ENCODE data around the gene RPS6KA3.
"Not testable (repeated sequence)": the region's sequence is repeated elsewhere in the genome, so short reads cannot be mapped to it uniquely, and the experiment has no call there.

RPS6KA3 gene

DNA sequence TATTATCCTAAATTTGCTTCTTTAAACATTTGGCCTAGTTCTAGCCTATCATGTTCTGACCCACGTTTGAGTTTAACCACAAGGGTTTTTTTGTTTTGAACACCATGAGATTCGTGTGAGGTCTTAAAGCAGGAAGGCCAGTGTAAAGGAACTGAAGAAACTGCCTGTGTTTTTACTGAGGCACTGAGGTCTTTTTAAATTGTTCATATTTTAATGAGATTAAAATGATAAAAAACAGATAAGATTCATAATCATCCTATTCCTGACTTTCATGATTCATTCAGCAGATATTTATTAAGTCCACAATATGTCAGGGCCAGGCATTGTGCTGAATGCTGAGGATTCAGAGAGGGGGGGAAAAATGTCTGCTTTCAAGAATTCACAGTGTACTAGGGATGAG lies 3.2 kb downstream of the RPS6KA3 start:
- no peak for FAIRE-seq

DNA sequence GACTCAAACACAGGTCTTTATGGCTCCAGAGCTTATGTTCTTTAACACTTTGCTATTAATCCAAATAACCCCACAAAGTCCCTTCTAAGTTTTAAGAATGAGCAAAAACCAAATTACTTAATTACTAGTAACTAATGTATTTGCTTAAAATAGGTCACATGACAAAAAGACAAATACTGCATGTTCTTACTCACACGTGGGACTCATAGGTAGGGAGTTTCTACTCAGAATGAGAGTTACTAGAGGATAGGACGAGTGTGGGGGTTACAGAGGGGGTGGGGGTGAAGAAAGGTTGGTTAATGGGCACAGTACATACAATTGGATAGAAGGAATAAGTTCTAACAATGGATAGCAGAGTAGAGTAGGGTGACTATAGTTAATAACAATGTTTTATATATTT lies 5.8 kb downstream of the RPS6KA3 start:
- FAIRE-seq: no peak

DNA sequence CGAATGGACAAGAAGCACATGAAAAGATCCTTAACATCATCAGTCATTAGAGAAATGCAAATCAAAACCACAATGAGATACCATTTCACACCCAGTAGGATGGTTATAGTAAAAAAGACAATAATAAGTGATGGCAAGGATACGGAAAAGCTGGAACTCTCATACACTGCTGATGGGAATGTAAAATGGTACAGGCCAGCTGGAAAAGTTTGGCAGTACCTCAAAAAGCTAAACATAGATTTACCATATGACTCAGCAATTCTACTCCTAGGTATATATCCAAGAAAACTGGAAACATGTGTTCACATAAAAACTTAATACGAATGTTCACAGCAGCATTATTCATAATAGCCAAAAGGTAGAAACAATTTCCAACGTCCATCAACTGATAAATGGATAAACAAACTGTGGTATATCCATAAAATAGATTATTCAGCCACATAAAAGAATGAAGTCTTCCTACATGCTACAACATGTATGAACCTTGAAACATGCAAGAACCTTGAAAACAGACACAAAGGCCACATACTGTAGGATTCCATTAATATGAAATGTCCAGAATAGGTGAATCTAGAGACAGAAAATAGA lies 11.9 kb downstream of the RPS6KA3 start:
- no peak for FAIRE-seq

DNA sequence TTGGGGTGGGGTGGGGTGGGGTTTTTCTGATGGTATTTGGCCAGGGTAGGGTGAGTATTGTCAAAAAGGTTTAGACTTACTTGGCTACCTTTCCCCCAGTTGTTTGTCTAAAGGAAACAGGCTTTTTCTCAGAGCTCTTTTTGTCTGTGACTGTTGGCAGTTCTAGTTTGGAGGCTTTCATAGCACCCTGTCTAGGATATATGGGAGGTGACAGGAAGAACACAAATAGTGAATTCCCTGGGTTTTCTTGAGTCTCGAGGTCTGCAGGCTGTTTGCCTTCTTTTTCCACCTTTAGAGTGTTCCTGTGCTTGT lies 13.5 kb downstream of the RPS6KA3 start:
- no peak for FAIRE-seq

DNA sequence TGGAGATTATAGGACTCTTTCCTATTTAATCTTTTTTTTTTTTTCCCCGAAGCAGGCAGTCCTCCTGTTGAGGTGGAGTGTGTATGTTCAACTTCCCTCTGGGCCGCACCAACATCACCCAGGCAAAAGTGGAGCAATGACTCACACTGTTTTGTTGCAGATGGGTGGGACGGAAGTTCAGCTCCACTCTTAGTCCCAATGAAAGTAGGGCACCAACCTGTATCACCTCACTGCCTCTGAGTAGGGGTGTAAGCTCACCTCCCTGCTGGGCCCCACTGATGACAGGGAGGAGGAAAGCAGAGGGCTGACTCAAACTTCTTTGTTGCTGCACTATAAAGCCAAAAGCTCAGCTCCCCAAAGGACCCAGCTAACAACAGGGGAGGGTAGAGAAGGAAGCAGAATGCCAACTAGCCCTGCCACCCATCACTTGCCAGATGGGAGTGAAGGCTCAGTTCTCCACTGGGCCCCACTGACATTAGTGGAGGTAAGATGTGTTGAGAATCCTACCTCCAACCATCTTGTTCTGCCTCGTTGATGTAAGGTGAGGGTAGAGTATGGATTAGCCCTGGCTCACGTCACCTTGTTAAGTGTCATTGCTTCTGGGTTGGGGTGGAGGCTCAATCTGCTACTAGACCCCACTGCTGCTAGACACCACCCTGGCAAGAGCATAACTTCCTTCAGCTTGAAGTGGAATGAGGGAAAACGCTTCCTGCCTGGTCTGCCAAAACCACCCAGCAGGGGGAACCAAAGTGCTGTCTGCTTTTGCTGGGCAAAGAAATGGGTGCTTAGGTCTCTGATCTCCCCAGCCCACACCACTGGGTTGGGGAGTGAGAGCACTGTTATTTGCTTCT lies 14.1 kb downstream of the RPS6KA3 start:
- FAIRE-seq: no peak

DNA sequence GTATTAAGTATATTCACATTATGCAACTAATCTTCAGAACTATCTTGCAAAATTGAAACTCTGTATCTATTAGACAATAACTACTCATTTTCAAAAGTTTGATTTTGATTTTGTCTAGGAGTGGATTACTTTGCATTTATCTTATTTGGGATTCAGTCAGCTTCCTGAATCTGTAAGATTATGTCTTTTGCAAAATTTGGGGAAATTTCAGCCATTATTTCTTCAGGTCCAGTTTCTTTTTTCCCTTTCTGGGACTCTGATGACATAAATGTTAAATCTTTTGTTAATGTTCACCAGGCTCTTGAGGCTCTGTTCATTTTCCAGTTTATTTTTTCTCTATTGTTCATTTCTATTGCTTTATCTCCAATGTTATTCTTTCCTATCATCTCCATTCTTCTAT lies 15.0 kb downstream of the RPS6KA3 start:
- no peak for FAIRE-seq

DNA sequence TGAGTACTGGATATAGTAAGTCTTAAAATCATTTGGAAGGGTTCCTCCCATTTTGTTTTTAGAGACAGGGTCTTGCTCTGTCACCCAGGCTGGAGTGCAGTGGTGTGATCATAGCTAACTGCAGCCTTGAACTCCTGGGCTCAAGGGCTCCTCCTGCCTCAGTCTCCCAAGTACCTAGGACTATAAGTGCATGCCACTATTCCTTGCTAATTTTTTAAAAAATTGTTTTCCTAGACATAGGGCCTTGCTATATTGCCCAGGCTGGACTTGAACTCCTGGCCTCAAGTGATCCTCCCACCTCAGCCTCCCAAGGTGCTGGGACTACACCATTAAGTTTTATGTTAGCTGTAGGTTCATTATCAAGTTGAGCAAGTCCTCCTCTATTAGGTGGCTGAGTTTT lies 16.6 kb downstream of the RPS6KA3 start:
- FAIRE-seq: not testable (repeated sequence)

DNA sequence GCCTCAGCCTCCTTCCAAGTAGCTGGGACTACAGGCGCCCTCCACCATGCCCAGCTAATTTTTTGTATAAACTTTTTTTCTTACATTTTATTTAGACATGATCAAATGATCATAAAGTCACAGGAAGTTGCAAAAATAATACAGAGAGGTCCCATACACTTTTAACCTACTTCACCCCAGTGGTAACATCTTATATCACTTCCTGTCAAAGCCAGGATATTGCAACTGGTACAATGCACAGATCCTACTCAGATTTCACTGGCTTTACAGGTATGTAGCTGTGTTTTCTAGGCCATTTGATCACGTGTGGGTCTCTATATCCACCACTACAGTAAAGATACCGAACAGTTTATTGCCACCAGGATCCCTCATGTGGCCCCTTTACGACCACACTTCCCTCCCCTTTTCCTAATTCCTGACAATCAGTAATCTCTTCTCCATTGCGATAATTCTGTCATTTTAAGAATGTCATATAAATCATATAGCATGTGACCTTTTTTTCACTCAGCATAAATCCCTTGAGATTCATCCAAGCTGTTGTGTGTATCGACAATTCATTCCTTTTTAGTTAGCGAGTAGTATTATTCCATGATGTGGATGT lies 18.0 kb downstream of the RPS6KA3 start:
- no peak for FAIRE-seq

DNA sequence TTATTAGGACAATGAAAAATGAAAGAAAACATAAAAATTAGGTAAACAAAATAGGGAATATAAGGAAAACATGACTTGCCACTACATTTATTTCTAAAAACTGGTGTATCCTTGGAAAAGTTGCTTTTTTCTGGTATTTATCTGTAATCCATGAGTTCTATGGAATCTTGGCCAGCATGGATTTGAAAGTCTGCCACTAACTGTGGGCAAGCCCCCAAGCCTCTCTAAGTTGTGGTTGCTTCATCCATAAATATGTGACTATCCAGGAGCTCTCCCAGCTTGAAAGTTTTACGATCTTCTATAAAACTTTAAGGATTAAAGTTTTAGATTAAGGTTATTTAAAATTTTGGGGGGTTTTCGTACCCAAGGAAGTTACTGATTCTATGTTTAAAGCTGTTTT lies 21.8 kb downstream of the RPS6KA3 start:
- no peak for FAIRE-seq

DNA sequence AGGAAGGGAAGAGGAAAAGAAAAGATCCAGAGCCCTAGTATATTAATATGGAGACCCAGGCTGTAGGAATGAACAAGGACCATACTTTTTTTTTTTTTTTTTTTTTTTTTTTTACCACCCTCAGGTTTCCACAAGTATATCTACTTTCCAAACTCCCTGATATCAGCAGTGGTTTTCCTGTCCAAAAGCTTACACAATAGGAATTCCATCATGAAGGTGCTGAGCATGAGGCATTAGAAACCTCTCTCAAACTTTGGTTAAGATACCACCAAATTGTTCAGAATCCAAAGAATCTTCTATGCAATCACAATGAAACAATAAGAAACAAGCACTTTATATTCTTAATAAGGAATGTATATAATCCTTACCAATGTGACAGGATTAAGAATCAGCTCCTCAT lies 26.5 kb downstream of the RPS6KA3 start:
- no peak for FAIRE-seq

DNA sequence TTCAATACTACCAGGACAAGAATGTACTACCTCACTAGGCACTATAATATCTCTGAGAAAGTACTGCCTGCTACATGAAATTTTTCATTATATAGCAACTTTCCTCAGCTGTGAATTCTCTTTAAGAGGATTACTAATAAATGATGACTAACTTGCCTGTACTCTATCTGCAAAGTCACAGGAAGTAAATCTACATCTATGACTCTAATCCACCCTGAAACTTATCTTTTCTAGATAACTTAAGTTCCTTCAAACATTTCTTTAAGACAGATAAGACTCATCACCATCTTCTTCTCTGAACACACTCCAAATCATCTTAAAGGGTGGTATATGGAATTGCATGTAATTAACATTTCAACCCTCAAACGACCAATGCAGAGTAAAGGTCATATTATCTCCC lies 28.8 kb downstream of the RPS6KA3 start:
- FAIRE-seq: no peak

DNA sequence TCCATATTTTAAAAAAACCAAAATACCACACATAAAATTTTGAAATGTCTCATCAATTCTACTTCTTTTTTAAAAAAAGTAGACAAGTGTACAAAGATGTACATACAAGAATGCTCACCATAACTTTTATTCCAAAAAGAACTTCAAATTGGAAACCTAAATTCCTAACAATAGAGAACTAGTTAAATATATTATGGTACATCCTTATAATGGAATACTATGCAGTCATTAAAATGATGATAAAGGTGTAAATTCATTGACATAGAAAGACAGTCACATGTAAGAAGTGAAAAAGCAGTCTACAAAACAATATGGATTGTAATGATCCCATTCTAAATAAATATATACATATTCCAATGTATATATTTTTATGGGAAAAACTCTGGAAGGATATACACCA lies 31.0 kb downstream of the RPS6KA3 start:
- FAIRE-seq: no peak

DNA sequence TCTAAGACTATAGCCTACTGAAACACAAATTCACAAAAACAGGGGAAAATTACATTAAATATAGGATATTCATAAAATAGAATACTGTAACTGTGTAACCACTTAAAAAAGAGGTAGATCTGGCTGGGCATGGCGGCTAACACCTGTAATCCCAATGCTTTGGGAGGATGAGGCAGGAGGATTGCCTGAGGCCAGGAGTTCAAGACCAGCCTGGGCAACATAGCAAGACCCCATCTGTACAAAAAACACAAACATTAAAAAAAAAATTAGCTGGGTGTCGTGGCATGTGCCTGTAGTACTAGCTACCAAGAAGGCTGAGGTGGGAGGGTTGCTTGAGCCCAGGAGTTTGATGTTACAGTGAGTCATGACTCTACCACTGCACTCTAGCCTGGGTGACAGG lies 33.4 kb downstream of the RPS6KA3 start:
- FAIRE-seq: no peak

DNA sequence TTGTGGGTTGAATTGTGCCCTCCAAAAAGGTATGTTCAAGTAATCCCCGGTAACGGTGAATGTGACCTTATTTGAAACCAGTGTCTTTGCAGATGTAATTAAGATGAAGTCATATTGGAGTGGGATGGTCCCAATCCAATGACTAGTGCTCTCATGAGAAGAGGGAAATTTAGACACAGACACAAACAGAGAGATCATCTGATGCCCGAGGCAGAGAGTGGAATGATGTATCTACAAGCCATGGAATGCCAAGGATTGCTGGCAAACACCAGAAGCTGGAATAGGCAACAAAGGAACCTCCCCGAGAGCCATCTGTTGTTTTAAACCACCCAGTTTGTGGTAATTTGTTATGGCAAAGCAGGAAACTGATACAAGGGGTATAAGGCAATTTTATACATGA lies 35.1 kb downstream of the RPS6KA3 start:
- no peak for FAIRE-seq

DNA sequence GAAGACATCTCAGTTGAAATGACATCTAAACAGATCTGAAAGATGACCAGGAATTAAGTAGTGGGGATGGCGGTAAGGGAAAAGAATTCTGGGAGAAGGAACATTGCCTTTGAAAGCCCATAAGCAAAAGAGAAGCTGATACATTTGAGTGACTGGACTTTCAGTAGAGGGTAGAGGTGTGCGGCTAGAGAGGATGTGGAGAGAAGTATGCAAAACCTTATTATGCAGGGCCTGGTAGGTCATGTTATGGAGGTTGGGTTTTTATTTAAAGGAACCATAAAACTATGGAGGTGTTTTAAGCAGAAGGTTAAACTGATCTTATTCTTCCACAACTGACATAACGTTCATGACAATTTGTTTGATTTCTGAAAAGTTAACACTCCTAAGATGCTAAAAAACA lies 36.3 kb downstream of the RPS6KA3 start:
- no peak for FAIRE-seq

DNA sequence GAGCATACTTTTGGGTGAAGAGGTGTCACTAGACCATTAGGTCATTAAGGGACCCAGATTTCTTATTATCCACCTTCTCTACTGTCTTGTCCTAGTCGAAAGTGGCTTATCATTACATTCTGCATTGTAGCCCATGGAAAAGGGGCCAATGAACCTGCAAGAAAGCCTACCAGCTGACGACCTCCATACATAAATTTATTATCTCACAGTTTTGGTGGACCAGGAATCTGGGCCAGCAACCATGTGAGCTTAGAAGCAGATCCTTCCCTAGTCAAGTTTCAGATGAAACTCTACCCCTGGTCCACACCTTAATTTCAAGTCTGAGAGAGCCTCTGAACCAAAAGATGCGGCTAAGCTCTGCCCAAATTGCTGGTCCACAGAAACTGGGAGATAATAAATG lies 37.6 kb downstream of the RPS6KA3 start:
- no peak for FAIRE-seq

DNA sequence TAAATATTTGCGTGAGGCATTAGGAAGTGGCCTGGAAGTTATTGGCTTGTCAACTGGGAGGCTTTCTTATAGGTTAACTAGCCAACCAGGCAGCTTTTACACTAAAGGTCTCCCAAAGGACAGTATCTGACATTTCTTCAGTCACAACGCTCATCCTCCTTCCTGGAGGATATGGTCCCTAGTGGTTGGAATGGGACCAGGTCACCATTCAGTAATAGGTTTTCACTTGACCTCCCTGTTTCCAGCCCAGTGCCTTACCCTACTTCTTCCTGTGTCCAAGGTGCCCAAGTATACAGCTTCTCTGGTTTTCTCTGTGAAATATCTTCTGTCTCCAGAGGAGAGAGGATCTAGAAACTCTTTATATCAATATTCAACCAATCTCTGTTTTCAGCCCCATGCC lies 38.5 kb downstream of the RPS6KA3 start:
- no peak for FAIRE-seq

DNA sequence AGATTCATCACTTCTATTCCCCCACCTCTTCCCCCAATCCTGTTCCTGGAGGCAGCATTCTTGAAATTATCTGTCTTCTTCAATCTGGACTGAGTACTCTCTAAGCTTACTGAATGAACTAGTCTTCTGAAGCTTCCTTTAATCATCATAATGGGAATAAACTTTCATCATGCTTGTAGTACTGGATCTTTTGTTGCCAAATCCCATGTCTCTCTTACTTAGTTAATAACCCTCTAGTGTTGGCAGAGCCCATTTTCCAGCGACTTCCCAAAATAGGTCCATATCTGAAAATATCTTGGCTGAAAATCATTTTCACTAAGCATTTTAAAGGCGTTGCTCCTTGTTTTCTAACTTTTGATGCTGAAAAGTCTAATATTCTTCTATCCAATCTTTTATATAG lies 39.6 kb downstream of the RPS6KA3 start:
- FAIRE-seq: no peak

DNA sequence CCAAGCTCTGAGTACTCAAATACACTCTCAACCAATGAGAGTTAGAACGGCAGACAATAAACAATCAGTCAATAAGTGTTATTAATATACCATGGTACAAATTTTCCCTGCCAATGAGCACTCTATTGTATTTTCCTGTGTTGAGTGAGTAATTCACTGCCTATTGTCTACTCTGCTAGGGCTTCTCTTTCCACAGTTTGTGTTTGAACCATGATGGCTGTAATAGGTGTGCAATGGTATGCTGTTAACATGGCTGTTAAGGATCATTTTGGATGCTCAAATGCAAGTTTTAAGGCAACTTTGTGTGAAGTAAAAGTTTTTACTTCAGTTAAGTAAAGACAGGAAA lies 41.2 kb downstream of the RPS6KA3 start:
- FAIRE-seq: no peak

DNA sequence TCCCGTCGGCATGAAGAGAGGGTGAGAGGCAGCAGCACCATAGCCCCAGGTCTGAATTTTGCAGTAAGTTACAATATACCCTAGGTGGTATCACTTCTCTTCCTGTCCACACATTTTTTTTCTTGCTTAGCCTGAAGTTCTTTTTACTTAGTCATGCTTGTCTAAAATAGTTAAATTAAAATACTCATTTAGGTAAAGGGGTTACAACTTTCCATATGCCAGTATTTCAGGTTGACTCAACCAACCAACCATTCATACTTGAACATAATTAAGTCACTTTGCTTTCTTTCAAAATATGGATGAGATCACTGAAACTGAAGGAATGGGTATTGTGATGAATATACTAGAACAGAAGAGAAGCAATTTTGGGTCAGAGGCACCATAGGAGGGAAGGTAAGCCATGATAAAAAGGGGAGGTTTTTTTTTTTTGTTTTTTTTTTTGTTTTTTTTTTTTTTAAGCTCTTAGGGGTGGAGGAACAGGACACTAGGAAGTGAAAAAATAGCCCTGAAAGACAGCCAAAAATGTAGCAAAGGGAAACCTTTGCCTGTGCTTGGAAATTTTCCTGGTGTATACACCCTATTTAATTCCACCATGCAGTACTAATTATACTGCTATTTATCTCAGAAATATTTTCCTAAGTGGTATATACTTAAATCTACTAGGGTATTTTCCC lies 41.8 kb downstream of the RPS6KA3 start:
- no peak for FAIRE-seq

DNA sequence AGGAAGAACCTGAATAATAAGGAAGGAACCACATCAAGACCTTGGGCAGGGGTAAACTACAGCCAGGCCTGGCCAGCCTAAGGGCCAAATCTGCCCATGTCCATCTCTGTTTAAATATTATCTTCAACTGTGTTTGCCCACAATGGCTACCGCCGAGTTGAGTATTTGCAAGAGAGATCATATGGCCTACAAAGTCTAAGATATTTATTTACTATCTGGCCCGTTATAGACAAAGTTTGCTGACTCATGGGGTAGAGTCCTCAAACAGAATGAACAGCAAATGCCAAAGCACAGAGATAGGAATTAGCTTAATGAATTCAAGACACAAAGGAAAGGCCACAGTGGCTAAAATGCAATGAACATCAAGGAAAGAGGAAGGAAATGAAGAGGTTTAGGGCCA lies 44.8 kb downstream of the RPS6KA3 start:
- FAIRE-seq: no peak

DNA sequence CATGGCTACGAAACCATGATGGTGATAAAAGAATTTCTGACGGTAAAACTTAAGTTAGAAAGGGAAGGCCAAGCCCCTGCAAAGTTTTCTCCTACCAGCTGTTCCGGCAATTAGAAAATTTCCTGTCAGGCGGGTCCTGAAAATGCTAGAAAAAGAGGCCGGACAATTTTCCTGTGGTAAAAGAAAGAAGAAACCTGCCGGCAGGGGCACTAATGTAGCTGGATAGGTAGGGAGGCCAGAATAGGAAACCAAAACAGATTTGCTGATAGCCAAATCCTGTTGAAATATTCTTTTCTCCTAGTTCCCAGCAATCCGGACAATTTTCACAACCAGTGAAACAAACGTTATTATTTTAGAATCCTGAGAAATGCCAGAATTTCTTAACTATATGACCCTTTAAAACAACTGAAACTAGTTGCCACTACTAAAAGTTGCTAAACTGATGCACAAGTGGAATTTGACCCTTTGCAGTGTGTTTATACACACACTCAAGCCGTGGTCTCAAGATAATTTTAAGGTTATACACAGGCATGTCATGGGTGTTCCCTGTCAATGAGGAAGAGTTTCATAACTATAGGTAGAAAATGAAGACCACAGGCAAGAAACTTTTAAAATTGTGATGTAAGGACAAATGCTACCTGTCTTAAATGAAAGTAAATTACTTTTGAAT lies 47.7 kb downstream of the RPS6KA3 start:
- FAIRE-seq: no peak

DNA sequence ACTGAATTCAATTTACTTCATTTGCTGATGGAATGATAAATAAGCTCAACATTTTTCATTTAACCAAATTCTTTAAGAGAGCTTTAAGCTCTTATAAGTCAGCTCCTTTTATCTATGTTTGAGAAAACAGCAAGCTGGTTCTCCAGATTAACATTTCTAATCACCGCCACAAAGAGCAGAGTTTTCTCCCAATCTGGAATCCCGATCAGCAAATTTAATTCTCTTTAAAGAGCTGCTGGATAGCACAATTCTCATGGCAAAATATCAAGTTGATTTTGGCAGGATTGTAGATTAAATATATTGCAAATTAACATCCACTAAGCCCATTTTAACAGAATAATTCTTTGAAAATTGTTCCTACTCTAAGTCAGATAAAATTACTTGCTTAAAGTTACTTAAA lies 48.8 kb downstream of the RPS6KA3 start:
- FAIRE-seq: no peak

DNA sequence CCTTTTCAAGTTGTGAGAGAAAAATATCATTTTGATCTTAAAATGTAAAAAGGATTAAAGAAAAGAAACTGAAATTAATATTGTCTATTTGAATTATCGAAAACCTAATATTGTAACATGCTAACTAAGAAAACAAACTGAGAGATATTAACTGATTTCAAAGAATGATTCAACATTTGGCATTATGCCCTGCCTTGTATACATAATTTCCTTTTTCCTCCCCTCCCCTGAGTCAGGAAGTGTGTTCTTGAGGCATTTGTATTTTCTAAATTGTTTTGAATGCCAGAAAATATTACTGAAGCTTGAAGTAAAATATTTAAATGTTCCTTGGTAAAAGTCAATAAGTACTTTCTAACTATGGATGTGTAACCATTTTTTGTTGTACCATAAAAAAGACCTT lies 49.4 kb downstream of the RPS6KA3 start:
- FAIRE-seq: no peak
